ENCODE results near the gene VWA5B1.
"Not testable (repeated sequence)": the region's sequence is repeated elsewhere in the genome, so short reads cannot be mapped to it uniquely, and the experiment has no call there.

Gene VWA5B1

GRCh38 chr1:20290624-20291597 is at the start of gene VWA5B1:
TSS of gene VWA5B1 (plus strand) at chr1:20290875. CDS start at chr1:20310602, 19,727 bp downstream.
- peak; percentile 8 for DNase-seq

- DNase-seq, result no peak
Measured at GRCh38 chr1:20242890-20243479, 47.7 kb upstream of the VWA5B1 start.

- DNase-seq, result no peak
Measured at GRCh38 chr1:20248971-20249612, 41.6 kb upstream of the VWA5B1 start.

GRCh38 chr1:20250340-20250989 is 40.2 kb upstream of the VWA5B1 start:
- no peak for DNase-seq

- DNase-seq, result no peak
Measured at GRCh38 chr1:20252587-20252986, 38.1 kb upstream of the VWA5B1 start.

GRCh38 chr1:20255666-20256065 is 35.0 kb upstream of the VWA5B1 start:
- DNase-seq, result no peak

- no peak for DNase-seq
Measured at GRCh38 chr1:20259646-20260045, 31.0 kb upstream of the VWA5B1 start.

GRCh38 chr1:20261095-20261494 is 29.6 kb upstream of the VWA5B1 start:
- no peak for DNase-seq

GRCh38 chr1:20262810-20263534 is 27.7 kb upstream of the VWA5B1 start:
- no peak for DNase-seq

GRCh38 chr1:20265250-20265649 is 25.4 kb upstream of the VWA5B1 start:
- no peak for DNase-seq

GRCh38 chr1:20266141-20266540 is 24.5 kb upstream of the VWA5B1 start:
- DNase-seq, result no peak

- DNase-seq, result no peak
Measured at GRCh38 chr1:20266642-20267041, 24.0 kb upstream of the VWA5B1 start.

- DNase-seq, result no peak
Measured at GRCh38 chr1:20271498-20272400, 18.9 kb upstream of the VWA5B1 start.

GRCh38 chr1:20273716-20274115 is 17.0 kb upstream of the VWA5B1 start:
- not testable (repeated sequence) for DNase-seq

- no peak for DNase-seq
Measured at GRCh38 chr1:20275319-20275925, 15.3 kb upstream of the VWA5B1 start.

GRCh38 chr1:20276485-20277159 is 14.1 kb upstream of the VWA5B1 start:
- DNase-seq, result no peak

GRCh38 chr1:20278692-20279130 is 12.0 kb upstream of the VWA5B1 start:
- no peak for DNase-seq

- DNase-seq, result no peak
Measured at GRCh38 chr1:20279509-20279908, 11.2 kb upstream of the VWA5B1 start.

- no peak for DNase-seq
Measured at GRCh38 chr1:20280341-20280740, 10.3 kb upstream of the VWA5B1 start.

GRCh38 chr1:20280906-20281305 is 9.8 kb upstream of the VWA5B1 start:
- no peak for DNase-seq

All from NCI-H774 (cell line).